Hepatocyte (in vitro differentiated cells): ENCODE results near the gene ITPR1.

Experiments used
- CTCF ChIP-seq: fragments of 200-600 bp; sonication (generic); IDR thresholded peaks from 2 replicates; pipeline ENCODE4 v1.5.1; 2016; ENCODE audit warnings: antibody characterized with exemption, mild to moderate bottlenecking; ENCODE audit not compliant: poor library complexity
- EZH2 ChIP-seq: fragments of 200-600 bp; sonication (generic); IDR thresholded peaks from 2 replicates; pipeline ENCODE4 v1.6.1; 2016; ENCODE audit warnings: antibody characterized with exemption, mild to moderate bottlenecking, borderline replicate concordance
- EZH2phosphoT487 ChIP-seq: fragments of 200-600 bp; sonication (generic); IDR thresholded peaks from one replicate; pipeline ENCODE4 v1.6.1; 2018; ENCODE audit warnings: antibody characterized with exemption, mild to moderate bottlenecking, low read depth, moderate library complexity; ENCODE audit not compliant: unreplicated experiment, severe bottlenecking

- TF ChIP-seq CTCF (no peak), EZH2 (no peak), EZH2phosphoT487 (no peak)
Measured at GRCh38 chr3:4599612-4600011, 106.5 kb downstream of the ITPR1 start.
